NCI-H446 treated with DMSO at 0.1 percent for 48 hours (cell line): Measurements from ENCODE around the gene RBM10.
"Not testable (repeated sequence)": the region's sequence is repeated elsewhere in the genome, so short reads cannot be mapped to it uniquely, and the experiment has no call there.

Experiments
- DNase-seq: peaks from one replicate; lab custom pipeline; 2025; lab: John Stamatoyannopoulos, UW

Gene RBM10

DNA sequence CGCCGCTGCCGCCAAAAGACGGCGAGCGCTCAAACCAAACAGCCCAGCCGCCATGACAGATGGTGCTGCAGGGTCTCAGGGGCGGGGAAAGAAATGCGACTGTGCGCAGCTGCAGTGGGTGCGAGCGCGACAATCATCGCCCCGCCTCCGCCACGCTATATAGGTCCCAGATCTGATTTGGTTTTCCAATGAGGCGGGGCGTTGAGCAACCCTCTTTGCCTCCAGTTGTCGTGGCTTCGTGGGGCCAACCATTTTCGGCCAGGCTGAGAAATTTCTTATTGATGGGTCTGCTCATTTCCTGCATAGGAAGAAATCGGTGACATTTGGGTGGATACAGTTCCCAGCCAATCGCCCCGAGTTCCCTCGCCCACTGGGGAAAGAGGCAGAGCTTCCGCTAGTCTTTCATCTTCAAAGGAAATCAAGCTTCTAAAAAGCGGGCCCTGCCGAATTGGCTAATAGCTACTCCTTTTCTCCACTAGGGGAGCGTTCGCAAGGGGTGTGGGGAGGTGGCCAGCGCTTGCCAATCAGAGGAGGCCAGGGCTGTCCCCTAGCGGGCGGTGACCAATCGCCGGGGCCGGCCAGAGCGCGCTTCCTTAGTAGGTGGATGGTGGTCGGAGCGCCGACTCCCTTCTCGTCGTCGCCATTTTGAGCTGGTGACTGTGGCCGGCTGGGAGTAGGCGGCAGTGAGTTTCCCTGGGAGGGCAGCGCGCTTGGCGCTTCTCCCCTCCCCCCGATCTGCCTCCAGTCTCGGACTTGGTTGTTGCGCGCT, at the start of gene RBM10, which contains the start of gene NDUFB11:
TSS of gene RBM10 (plus strand) at position 596 of the 769 bp plus-strand sequence. CDS start 2,261 bp downstream, outside the sequence.
TSS of gene NDUFB11 (minus strand) at position 77 of the 769 bp plus-strand sequence. CDS start at position 54, 23 bp downstream.
- peak; percentile 90 for DNase-seq

DNA sequence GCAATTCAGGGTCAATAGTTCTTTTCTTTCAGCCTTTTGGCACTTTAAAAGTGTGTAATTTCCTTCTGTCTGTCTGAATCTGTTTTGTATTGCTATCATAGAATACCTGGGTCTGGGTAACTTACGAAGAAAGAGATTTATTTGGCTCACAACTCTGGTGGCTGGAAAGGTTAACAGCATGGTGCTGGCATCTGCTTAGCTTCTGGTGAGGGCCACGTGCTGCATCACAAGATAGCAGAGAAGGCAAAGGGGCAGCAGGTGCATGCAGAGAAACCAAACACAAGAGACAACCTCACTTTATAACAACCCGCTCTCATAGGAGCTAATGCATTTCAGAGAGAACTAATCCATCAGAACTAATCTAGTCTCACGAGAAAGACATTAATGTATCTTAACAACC, 48.0 kb upstream of the RBM10 start:
- DNase-seq = no peak

DNA sequence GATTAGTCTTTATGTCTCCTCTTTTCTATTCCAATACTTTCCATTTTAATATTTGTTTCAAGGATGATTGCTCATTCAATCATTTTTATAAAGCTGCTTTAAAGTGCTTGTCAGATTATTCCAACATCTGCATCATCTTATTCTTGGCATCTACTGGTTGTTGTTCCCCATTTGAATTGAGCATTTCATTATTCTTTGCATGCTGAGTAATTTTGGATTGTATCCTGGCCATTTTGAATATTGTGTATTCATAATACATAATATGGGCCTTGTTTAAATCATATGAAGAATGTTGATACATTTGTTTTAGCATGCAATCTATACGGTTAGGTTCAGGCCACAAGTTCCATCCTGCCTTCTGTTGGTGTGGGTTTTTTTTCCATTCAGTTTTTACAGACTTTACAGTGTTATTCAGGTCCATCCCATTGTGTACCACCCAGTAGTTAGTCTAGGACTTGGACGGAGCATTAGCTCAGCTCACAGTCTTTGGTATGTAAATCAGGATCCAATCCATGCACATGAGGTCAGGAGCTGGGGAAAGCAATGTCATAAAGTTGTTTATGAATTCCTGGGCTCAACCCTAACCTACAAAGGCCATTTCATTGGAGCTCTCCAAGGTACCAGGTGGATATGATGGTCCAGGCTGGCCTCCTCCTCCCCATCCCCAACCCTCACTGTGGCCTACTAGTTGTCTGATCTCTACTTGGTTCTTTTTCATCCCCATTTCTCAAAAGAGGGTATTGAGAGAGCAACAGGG, 46.5 kb upstream of the RBM10 start:
- no peak for DNase-seq

GRCh38 chrX:47101206-47101605, 43.8 kb upstream of the RBM10 start:
- no peak for DNase-seq

DNA sequence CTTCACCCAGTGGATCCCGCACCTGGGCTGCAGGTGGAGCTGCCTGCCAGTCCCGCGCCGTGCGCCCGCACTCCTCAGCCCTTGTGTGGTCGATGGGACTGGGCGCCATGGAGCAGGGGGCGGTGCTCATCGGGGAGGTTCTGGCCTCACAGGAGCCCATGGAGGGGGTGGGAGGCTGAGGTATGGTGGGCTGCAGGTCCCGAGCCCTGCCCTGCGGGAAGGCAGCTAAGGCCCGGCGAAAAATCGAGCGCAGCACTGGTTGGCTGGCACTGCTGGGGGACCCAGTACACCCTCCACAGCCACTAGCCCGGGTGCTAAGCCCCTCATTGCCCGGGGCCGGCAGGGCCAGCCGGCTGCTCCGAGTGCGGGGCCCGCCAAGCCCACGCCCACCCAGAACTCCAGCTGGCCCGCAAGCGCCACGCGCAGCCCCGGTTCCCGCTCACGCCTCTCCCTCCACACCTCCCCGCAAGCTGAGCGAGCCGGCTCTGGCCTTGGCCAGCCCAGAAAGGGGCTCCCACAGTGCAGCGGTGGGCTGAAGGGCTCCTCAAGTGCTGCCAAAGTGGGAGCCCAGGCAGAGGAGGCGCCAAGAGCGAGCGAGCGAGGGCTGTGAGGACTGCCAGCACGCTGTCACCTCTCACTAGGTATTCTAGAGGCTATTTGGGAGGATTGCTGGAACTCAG, 33.9 kb upstream of the RBM10 start:
- DNase-seq = not testable (repeated sequence)

- DNase-seq = no peak
Measured at GRCh38 chrX:47112316-47112954, 32.6 kb upstream of the RBM10 start.

DNA sequence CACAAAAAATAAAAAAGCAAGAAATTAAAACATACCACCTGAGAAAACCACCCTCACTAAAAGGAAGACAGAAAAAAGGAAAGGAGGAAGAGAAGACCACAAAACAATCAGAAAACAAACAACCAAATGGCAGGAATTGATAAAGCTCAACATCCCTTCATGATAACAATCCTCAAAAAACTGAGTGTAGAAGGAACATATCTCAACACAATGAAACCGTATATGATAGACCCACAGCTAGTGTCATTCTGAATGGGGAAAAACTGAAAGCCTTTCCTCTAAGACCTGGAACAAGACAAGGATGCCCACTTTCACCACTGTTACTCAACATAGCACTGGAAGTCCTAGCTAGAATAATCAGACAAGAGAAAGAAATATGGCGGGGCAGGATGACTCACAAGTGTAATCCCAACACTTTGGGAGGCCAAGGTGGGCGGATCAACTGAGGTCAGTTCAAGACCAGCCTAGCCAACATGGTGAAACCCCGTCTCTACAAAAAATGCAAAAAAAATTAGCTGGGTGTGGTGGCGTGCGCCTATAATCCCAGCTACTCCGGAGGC, 28.4 kb upstream of the RBM10 start:
- DNase-seq = not testable (repeated sequence)

GRCh38 chrX:47124466-47124865, 20.6 kb upstream of the RBM10 start:
- not testable (repeated sequence) for DNase-seq

DNA sequence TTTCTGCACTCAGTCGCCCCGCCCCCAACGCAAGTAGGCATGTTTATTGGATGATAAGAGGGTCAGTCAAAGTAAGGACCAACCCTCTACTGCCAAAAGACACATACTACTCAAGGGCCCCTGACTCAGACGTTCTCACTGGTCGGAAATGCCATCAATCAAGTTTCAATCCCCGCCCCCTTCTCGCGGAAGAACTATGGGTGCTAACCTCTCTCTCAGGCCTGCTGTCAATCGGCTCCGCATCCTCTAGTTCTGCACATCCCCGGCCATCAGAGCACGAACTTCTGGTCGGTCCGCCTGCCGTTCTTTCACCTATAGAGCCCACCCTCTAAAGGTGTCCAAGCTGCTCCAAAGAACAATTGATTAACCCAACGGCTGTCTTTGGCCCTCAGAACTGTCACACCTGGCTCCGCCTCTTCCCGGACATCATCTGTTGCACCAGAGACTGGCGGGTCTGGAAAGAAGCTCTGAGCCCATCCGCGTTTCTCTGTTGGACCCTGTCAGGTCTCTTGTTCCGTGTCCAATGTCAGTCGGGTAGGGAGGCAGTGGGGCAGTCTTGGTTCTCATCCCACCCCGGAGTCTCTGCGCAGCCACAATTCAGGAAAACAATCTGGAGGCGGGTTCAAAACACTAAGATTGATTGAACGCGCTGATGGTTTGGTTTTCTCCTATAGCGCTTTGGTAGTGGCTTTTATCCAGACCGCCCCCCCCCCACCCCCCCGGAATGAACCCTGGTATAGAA, 15.7 kb upstream of the RBM10 start:
- peak; percentile 91 for DNase-seq

DNA sequence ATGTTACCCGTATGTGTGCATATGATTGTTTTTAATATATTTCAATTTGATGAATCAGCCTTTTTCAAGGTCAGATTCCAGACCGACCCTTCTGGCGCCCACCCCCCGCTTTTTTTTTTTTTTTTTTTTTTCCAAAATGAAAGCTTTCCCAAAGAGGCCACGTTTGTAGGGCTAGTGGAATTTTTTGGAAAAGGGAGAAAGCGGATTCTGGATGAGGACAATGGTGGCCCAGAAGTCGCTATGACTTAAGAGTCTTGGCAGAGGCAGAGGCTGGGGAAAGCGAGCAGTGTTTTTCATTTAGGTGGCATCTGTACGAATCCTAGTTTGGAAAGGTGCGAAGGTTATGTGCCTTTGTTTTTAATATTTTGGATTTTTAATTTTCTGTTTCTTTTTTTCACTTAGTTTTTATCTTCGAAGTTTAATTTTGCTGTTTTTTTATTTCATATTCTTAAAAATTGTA, 15.1 kb upstream of the RBM10 start:
- no peak for DNase-seq

DNA sequence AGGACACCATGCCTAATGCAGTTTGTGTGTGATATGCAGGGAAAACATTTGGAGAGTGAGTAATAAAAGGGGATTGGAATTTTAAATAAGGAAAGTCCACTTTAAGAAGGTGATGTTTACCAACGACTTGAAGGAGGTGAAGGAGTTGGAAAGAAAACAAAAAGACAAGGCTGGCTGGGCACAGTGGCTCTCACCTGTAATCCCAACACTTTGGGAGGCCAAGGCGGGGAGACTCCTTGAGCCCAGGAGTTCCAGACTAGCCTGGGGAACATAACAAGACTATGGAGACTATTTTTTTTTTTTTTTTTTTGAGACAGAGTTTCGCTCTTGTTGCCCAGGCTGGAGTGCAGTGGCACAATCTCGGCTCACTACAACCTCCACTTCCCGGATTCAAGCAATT, 11.5 kb upstream of the RBM10 start:
- no peak for DNase-seq

GRCh38 chrX:47135650-47136049, 9.4 kb upstream of the RBM10 start:
- not testable (repeated sequence) for DNase-seq

- no peak for DNase-seq
Measured at GRCh38 chrX:47138171-47138570, 6.8 kb upstream of the RBM10 start.

DNA sequence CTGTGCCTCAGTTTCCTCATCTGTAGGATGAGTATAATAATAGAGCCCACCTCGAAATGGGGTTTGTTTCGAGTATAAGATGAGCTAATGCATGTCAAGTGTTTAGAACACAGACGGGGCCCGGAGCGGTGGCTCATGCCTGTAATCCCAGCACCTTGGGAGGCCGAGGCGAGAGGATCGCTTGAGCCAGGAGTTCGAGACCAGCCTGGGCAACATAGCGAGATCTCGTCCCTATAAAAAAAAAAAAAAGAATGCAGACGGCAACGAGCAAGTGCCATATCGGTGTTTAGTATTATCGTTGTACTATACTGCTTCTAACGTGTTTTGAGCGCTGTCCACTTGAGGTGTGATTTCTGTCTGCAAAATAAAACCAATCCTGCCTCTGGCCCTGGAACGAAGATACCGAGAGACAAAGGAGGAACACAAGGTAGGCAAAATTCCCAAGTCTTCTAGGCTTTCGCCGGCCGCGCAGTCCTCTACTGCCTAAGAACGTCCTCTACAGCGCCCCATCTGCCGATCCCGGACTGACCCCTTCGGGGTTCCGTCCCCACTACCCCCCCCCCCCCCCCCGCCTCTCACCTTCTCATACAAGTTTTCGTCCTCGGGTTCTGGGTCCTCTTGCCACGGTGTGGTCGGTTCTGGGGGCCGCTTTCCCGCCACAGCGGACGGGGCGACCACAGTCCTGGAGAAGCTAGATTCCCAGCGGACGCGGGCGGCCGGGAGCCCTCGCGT, 961 bp upstream of the RBM10 start:
- DNase-seq = no peak

- DNase-seq = no peak
Measured at GRCh38 chrX:47145395-47146120, 537 bp downstream of the RBM10 start.

DNA sequence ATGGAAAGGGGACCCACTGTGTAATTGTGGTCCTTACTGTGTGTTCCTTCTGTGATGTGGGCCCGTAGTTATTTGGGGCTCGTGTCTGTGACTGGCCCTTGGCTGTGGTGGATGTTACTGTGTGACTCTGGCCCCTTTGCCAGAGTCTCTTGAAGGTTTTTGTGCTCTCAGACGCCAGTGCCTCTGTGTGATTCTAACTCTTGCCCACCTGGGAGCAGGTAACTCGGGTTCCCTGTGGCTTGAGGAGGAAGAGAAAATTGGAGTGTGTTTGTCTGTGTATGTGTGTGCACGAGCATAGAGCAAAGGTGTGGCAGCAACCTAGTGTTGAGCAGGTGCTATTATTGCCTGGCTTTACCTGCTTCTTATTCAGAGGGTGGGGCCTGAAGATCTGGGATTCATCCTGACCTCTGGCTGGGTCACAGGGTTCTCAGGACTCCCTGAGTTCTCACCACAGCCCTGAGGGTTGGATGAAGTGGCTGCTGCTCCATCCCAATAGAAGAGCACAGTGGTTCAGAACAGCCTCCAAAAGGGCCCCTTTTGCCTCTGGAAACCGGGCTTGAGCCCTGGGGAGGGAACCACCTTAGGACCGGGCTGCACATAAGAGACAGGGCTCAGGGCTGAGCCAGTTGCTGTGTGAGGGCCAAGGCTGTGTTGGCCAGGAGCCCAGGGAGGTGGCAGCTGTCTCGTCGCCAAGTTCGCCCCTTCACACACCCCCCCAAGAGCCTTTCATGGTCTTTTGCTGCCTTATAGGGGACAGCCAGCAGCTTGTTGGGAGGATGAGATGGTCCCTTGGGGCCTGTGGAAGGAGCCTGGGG, 1.3 kb downstream of the RBM10 start:
- no peak for DNase-seq

DNA sequence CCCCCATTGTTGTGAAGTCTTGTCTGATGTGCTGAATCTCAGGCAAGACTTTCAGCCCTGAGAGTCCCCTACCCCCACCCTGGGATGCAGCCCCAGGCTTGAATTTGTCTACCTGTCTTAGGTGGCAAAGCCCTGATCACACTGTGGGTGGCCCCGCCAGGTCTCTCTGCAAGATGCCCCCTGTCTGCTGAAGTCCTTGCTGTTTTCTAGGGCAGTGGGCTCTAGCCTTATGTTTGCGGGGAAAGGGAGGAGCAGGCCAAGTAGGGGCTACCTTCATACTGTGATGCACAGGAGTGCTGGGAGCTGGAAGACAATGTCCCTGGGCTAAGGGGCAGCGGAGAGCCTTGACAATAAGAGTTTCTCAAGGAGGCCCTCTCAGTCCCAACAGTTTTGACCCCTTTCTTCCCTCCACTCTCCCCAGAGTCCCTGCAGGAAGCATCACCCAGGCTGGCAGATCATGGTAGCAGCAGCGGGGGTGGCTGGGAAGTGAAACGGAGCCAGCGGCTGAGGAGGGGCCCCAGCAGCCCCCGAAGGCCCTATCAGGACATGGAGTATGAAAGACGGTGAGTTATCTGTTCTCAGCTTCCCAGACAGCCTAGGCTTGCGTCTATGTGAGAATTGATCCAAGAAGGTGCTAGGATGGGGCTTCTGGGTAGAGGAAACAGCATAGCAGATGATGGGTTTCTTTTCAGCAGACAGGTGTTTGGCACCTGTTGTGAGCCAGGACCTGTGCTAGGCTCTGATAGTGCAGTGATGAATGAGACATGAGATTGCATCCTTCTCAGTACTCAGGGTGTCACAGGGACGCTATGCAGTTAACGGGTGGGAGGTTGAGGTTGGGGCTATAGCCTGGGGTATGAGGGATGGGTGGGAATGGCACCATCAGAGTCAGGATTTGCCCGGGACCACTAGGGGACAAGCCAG, 2.2 kb downstream of the RBM10 start:
- DNase-seq = no peak

DNA sequence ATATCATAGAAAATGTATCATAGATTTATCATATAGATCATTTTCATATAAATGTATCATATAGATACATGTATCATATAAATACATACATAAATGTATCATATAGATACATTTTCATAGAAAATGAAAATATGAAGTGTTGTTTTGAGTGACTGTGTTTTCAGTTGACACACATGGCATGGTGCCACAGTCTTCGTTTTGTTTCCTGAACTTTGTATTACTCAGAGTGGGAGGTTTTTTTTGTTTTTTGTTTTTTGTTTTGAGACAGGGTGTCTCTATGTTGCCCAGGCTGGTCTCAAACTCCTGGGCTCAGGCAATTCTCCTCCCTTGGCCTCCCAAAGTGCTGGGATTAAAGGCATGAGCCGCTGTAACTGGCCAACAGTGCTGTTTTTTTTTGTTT, 3.9 kb downstream of the RBM10 start:
- no peak for DNase-seq
